SK-MEL-5 (cell line): ENCODE results near the gene IFI35. TPM values are rescaled to one million over a fixed set of nuclear protein-coding genes. Genes with fewer than 3 reads are reported as not detected.
"Not testable (repeated sequence)": the region's sequence is repeated elsewhere in the genome, so short reads cannot be mapped to it uniquely, and the experiment has no call there.

Source experiments
- DNase-seq: peaks from one replicate; pipeline ENCODE4 v3.0.0-alpha.2; 2016; ENCODE audit warnings: low read depth, low spot score
- in situ Hi-C: cut with HindIII; loops from 2 replicates; pipeline ENCODE4 v1.10.0; 2016; ENCODE audit warnings: low sequenced_read_pairs, high pct_unique_total_duplicates, low pct_unique_long_range_greater_than_20kb
- polyA plus RNA-seq, 2 experiments: library from polyadenylated mRNA; depleted of rRNA; stranded (reverse); fragments of >200 nt; gene quantifications; 2 replicates each; pipeline ENCODE4 v1.2.3, GENCODE V29; 2015
- total RNA-seq: library from RNA; depleted of rRNA; stranded (reverse); fragments of >200 nt; shearing (Covaris generic); gene quantifications from 2 replicates; pipeline ENCODE4 v1.2.3, GENCODE V29; 2014; rRNA removed

IFI35 gene
- total RNA-seq, result 55.8 and 63.1 TPM in 2 replicates
- polyA plus RNA-seq (2015; cell fraction: cytosol; rRNA removed), result 98.8 and 138 TPM in 2 replicates
- polyA plus RNA-seq (2015; cell fraction: nucleus; rRNA removed), result 76.7 and 99.3 TPM in 2 replicates

GRCh38 chr17:43006639-43007551, at the start of gene IFI35:
Gene IFI35 (plus strand): TSS chr17:43006784. CDS start chr17:43006948, 164 bp downstream.
- DNase-seq, result peak; percentile 88
- in situ Hi-C loops, result no loop called here

- in situ Hi-C loops, result no loop called here
- DNase-seq, result peak; percentile 93
These were observed 42.2 kb upstream of the IFI35 start, which contains the start of gene AARSD1 for GRCh38 chr17:42964161-42964932. Gene AARSD1 (minus strand): TSS chr17:42964454. CDS start chr17:42964440, 14 bp downstream.

GRCh38 chr17:42967925-42968324, 38.7 kb upstream of the IFI35 start:
- no peak for DNase-seq
- in situ Hi-C loops, result no loop called here

- in situ Hi-C loops, result no loop called here
- DNase-seq, result no peak
These were observed 37.5 kb upstream of the IFI35 start for GRCh38 chr17:42969001-42969581.

- in situ Hi-C loops, result no loop called here
These were observed 35.0 kb upstream of the IFI35 start for GRCh38 chr17:42971589-42971988.

GRCh38 chr17:42973323-42973722, 33.3 kb upstream of the IFI35 start:
- in situ Hi-C loops, result not testable (repeated sequence)

More at GRCh38 chr17:42971589-42971988, 35.0 kb upstream of the IFI35 start:
- DNase-seq, result no peak

GRCh38 chr17:42975265-42975664, 31.3 kb upstream of the IFI35 start:
- in situ Hi-C loops, result no loop called here
- no peak for DNase-seq

More at GRCh38 chr17:42973323-42973722, 33.3 kb upstream of the IFI35 start:
- not testable (repeated sequence) for DNase-seq

GRCh38 chr17:42975701-42976100, 30.9 kb upstream of the IFI35 start:
- in situ Hi-C loops, DNase-seq: not testable (repeated sequence)

- peak; percentile 34 for DNase-seq
- in situ Hi-C loops, result no loop called here
These were observed 26.9 kb upstream of the IFI35 start, which contains the start of gene PTGES3L for GRCh38 chr17:42979511-42980273. Gene PTGES3L (minus strand): TSS chr17:42980080. CDS start chr17:42980053, 27 bp downstream.

- in situ Hi-C loops, result no loop called here
- DNase-seq, result peak; percentile 81
These were observed 26.3 kb upstream of the IFI35 start, which contains the start of gene RUNDC1 for GRCh38 chr17:42980274-42980765. Gene RUNDC1 (plus strand): TSS chr17:42980565. CDS start chr17:42980577, 12 bp downstream.

- in situ Hi-C loops, result no loop called here
- peak; percentile 57 for DNase-seq
These were observed 25.7 kb upstream of the IFI35 start for GRCh38 chr17:42980766-42981397.

GRCh38 chr17:42982266-42982665, 24.3 kb upstream of the IFI35 start:
- DNase-seq, result no peak
- in situ Hi-C loops, result no loop called here

GRCh38 chr17:42985225-42985624, 21.4 kb upstream of the IFI35 start:
- in situ Hi-C loops, result no loop called here
- DNase-seq, result no peak

GRCh38 chr17:42989141-42989540, 17.4 kb upstream of the IFI35 start:
- no peak for DNase-seq
- in situ Hi-C loops, result no loop called here

GRCh38 chr17:42989726-42990652, 16.6 kb upstream of the IFI35 start:
- in situ Hi-C loops, result no loop called here
- no peak for DNase-seq
